SJCRH30 (cell line): Measurements from ENCODE around the gene ZNF14. TPM values are rescaled to one million over a fixed set of nuclear protein-coding genes. Genes with fewer than 3 reads are reported as not detected.
A peak's percentile ranks its signal among the peaks of the same experiment; 100 is the strongest.
"Not testable (repeated sequence)": the region's sequence is repeated elsewhere in the genome, so short reads cannot be mapped to it uniquely, and the experiment has no call there.

ENCODE experiments used
- DNase-seq, 2 experiments: peaks; one replicate each; pipeline ENCODE4 v3.0.0-alpha.2; 2015 to 2020
- H3K27ac ChIP-seq: fragments of 250-450 bp; sonication (Bioruptor Pico); 2 replicates; pipeline ENCODE4 v1.5.1; 2020; ENCODE audit warnings: mild to moderate bottlenecking, moderate library complexity
- H3K27me3 ChIP-seq: fragments of 250-450 bp; sonication (Bioruptor Pico); 2 replicates; pipeline ENCODE4 v1.5.1; 2020; ENCODE audit warnings: mild to moderate bottlenecking, moderate library complexity
- H3K36me3 ChIP-seq: fragments of 250-450 bp; sonication (Bioruptor Pico); 2 replicates; pipeline ENCODE4 v1.5.1; 2020; ENCODE audit warnings: mild to moderate bottlenecking, moderate library complexity
- H3K4me1 ChIP-seq: fragments of 250-450 bp; sonication (Bioruptor Pico); 2 replicates; pipeline ENCODE4 v1.5.1; 2020; ENCODE audit warnings: mild to moderate bottlenecking, moderate library complexity
- H3K4me3 ChIP-seq: fragments of 250-450 bp; sonication (Bioruptor Pico); 2 replicates; pipeline ENCODE4 v1.5.1; 2020; ENCODE audit warnings: mild to moderate bottlenecking, moderate library complexity
- H3K9me3 ChIP-seq: fragments of 250-450 bp; sonication (Bioruptor Pico); replicated peaks from 2 replicates; pipeline ENCODE4 v1.5.1; 2020; ENCODE audit warnings: mild to moderate bottlenecking, moderate library complexity
- total RNA-seq: library from RNA; depleted of rRNA; stranded (reverse); fragments of >200 nt; shearing (Covaris generic); gene quantifications from 2 replicates; pipeline ENCODE4 v1.2.3, GENCODE V29; 2014

The ZNF14 gene
- total RNA-seq, 1 experiment from 2014 or later, result 7.8 TPM

DNA sequence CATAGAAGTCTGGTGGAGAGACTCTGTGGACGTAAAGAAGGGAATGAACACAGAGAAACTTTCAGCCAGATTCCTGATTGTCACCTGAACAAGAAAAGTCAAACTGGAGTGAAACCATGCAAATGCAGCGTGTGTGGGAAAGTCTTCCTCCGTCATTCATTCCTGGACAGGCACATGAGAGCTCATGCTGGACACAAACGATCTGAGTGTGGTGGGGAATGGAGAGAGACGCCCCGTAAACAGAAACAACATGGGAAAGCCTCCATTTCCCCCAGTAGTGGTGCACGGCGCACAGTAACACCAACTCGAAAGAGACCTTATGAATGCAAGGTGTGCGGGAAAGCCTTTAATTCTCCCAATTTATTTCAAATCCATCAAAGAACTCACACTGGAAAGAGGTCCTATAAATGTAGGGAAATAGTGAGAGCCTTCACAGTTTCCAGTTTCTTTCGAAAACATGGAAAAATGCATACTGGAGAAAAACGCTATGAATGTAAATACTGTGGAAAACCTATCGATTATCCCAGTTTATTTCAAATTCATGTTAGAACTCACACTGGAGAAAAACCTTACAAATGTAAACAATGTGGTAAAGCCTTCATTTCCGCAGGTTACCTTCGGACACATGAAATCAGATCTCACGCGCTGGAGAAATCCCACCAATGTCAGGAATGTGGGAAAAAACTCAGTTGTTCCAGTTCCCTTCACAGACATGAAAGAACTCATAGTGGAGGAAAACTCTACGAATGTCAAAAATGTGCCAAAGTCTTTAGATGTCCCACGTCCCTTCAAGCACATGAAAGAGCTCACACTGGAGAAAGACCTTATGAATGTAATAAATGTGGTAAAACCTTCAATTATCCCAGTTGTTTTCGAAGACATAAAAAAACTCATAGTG, 53.5 kb downstream of the ZNF14 start:
- DNase-seq, result no peak
- Histone ChIP-seq H3K27ac (no peak overlapping the region), H3K36me3 (peaks cover 55% of the 10 kb centered on the region), H3K9me3 (peaks cover 15% of the 10 kb centered on the region), H3K27me3 (no peaks in the 10 kb centered on the region), H3K4me3 (no peak overlapping the region), H3K4me1 (no peaks in the 10 kb centered on the region)

DNA sequence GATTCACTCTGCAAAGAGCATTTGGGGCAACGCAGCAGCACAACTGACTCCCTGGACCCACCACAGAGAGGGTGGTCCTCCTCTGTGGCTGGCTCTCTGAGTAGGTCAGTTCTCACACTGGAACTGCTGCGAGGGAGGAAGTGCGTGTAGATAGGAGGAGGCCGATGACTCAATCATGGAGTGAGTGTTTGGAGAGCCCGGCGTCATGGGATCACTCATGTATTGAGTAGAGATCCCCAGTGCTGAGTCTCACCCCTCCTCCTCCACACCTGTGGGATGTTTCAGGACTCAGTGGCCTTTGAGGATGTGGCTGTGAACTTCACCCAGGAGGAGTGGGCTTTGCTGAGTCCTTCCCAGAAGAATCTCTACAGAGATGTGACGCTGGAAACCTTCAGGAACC, 55.3 kb downstream of the ZNF14 start:
- no peak overlapping the region for H3K4me3 ChIP-seq
- H3K36me3 ChIP-seq, result peaks cover 63% of the 10 kb centered on the region
- no peaks in the 10 kb centered on the region for H3K27me3 ChIP-seq
- peaks cover 15% of the 10 kb centered on the region for H3K9me3 ChIP-seq
- H3K4me1 ChIP-seq, result no peaks in the 10 kb centered on the region
- H3K27ac ChIP-seq, result no peak overlapping the region
- DNase-seq, result no peak

DNA sequence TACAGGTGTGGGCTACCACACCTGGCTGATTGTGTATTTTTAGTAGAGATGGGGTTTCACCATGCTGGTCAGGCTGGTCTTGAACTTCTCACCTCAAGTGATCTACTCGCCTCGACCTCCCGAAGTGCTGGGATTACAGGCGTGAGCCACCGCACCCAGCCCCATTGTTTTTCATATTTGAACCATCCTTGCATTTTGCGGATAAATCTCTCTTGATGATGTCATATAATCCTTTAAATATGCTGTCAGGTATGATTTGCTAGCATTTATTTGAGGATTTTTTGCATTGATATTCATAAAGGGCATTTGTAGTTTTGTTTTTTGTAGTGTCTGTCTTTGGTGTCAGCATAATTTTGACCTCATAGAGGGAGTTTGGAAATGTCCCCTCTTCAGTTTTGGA, 58.6 kb downstream of the ZNF14 start:
- peaks cover 3% of the 10 kb centered on the region; the same call in 1 of the 2 replicates for H3K4me1 ChIP-seq
- no peak for DNase-seq
- no peaks in the 10 kb centered on the region for H3K27me3 ChIP-seq
- H3K27ac ChIP-seq, result no peak overlapping the region
- no peak overlapping the region for H3K4me3 ChIP-seq
- H3K36me3 ChIP-seq, result peaks cover 45% of the 10 kb centered on the region
- peaks cover 9% of the 10 kb centered on the region for H3K9me3 ChIP-seq

DNA sequence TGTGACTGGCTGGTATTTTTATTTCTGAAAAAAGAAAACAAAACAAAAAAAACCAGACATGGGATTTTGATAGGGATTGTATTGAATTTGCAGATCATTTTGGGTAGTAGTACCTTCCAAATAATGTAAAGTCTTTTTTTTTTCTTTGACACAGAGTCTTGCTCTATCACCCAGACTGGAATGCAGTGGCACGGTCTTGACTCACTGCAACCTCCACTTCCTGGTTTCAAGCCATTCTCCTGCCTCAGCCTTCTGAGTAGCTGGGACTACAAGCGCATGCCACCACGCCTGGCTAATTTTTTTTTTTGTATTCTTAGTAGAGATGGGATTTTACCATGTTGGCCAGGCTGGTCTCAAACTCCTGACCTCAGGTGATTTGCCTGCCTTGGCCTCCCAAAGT, 60.1 kb downstream of the ZNF14 start:
- no peak overlapping the region for H3K27ac ChIP-seq
- H3K4me1 ChIP-seq, result peaks cover 3% of the 10 kb centered on the region; the same call in 1 of the 2 replicates
- DNase-seq, result no peak
- peaks cover 31% of the 10 kb centered on the region for H3K36me3 ChIP-seq
- H3K9me3 ChIP-seq, result peaks cover 6% of the 10 kb centered on the region
- no peak overlapping the region for H3K4me3 ChIP-seq
- no peaks in the 10 kb centered on the region for H3K27me3 ChIP-seq

DNA sequence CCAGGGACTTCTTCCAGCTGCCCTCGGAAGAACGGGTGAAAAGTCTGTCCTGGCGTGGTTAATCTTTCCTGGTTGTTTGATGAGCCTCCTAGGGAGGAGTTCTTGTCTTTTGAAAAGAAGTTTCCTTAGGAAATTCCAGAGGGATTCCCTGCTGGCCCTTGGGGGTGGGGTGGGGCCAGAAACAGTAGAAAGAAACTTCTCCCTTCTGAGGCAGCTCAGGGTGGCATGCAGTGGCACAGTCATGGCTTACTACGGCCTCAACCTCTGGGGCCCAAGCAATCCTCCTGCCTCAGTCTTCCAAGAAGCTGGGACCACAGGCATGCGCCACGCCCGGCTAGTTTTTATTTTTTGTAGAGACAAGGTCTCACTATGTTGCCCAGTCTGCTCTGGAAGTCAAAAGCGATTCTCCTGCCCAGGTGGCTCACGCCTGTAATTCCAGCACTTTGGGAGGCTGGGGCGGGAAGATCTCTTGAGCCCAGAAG, 62.8 kb downstream of the ZNF14 start:
- no peak for DNase-seq
- peaks cover 3% of the 10 kb centered on the region; the same call in 1 of the 2 replicates for H3K4me1 ChIP-seq
- no peak overlapping the region for H3K27ac ChIP-seq
- no peaks in the 10 kb centered on the region; the same call in 1 of the 2 replicates for H3K9me3 ChIP-seq
- peaks cover 9% of the 10 kb centered on the region for H3K36me3 ChIP-seq
- H3K27me3 ChIP-seq, result no peaks in the 10 kb centered on the region
- no peak overlapping the region for H3K4me3 ChIP-seq

DNA sequence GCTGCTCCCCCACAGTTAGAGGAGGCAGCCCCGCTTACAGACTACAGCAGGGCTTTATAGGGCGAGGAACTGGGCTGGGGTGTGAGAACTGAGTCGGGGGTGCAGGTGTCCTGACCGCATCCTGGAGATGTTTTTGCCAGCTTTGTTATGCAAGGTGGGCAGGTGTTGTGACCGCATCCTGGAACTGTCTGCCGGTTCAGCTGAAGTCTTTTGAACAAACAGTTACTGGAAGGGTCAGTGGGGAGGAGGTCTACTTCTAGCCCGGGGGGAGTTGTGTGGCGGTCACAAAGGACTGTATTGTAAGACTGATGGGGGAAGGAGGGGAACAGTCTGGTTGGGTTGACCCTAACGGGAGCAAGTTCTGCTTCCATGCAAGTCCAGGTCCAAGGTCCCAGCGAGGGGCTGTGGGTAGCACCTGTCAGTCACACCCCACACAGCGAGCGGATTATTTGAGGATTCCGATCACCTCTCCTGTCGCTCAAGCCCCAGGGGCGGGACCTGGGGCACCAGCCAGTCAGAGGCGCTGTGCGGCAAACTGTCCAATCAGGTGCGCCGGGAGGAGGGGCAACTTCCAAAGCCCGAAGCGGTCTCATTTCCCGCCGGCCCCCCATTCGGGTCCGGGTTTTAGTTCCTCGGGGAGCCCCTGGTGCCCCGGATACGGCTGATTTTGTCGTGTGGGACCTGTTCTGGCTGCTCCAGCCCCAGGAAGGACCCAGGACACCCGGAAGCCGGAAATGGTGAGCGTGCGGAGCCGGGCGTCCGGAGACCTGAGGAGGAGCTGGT, 64.5 kb downstream of the ZNF14 start, which contains the start of gene ZNF101:
TSS of gene ZNF101 (plus strand) at position 610 of the 783 bp plus-strand sequence. CDS start at position 735, 125 bp downstream.
- peak; percentile 96 to 97 for DNase-seq
- Histone ChIP-seq H3K36me3 (no peaks in the 10 kb centered on the region; the same call in 1 of the 2 replicates), H3K4me1 (peaks cover 3% of the 10 kb centered on the region; the same call in 1 of the 2 replicates), H3K9me3 (no peaks in the 10 kb centered on the region; the same call in 1 of the 2 replicates), H3K4me3 (peak within 1 kb of the TSS; percentile 79), H3K27ac (peak within 1 kb of the TSS; percentile 71), H3K27me3 (no peaks in the 10 kb centered on the region)

DNA sequence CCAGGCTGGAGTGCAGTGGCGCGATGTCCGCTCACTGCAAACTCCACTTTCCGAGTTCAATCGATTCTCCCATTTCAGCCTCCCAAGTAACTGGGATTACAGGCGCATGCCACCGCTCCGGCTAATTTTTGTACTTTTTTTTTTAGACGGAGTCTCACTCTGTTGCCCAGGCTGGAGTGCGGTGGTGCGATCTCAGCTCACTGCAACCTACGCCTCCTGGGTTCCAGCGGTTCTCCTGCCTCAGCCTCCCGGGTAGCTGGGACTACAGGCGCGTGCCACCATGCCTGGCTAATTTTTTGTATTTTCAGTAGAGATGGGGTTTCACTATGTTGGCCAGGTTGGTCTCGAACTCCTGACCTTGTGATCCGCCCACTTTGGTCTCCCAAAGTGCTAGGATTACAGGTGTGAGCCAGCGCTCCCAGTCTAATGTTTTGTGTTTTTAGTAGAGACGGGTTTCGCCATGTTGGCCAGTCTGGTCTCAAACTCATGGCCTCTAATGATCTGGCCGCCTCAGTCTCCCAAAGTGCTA, 67.4 kb downstream of the ZNF14 start:
- H3K4me1 ChIP-seq, H3K9me3 ChIP-seq, H3K27ac ChIP-seq, H3K36me3 ChIP-seq, H3K27me3 ChIP-seq, DNase-seq, H3K4me3 ChIP-seq: not testable (repeated sequence)

DNA sequence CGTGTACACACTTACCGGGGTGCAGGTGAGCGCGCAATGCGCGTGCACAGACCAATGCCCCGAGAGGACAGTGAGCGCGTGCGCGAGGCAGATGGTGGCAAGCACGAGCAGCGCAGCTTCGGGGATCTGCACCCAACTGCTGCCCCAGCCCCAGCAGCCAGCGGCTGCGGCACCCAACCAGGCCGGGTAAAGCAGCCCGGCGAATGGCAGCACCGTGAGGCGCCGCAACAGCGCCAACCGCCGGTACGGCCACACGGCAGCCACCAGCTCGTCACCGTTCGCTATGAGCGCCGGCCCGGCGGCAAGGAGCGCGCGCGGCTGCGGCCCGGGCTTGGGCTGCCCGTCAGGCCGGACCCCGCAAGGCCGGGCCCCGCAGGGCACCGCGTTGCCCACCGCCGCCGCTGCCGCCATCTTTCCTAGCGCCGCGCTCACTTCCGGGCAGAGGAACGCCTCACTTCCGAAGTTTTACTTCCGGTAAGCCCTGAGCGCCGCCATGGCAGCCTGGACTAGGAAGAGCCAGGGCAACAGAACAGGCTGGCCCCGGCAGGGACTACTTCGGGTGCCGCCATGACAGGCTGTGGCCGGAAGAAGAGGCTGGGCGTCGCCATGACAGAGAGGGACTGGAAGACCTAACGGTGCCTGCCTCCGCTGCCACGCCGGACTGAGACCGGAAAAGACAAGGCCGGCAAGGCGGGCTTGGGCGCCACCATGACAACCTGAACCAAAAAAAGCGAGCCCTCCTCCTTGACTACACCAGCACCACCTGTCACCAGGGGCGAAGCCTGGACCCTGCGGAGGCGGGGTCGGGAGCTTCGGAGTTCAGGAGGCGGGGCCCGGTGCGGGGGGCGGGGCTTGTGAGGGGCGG, 69.4 kb downstream of the ZNF14 start, which contains the start of gene ATP13A1:
TSS of gene ATP13A1 (minus strand) at position 421 of the 865 bp plus-strand sequence. CDS start at position 411, 10 bp downstream.
- peak within 1 kb of the TSS; percentile 79 for H3K4me3 ChIP-seq
- no peaks in the 10 kb centered on the region for H3K27me3 ChIP-seq
- DNase-seq, result peak; percentile 97 to 98
- H3K4me1 ChIP-seq, result peaks cover 3% of the 10 kb centered on the region; the same call in 1 of the 2 replicates
- H3K36me3 ChIP-seq, result peaks cover 17% of the 10 kb centered on the region
- H3K9me3 ChIP-seq, result no peaks in the 10 kb centered on the region
- peak within 1 kb of the TSS; percentile 61 for H3K27ac ChIP-seq

DNA sequence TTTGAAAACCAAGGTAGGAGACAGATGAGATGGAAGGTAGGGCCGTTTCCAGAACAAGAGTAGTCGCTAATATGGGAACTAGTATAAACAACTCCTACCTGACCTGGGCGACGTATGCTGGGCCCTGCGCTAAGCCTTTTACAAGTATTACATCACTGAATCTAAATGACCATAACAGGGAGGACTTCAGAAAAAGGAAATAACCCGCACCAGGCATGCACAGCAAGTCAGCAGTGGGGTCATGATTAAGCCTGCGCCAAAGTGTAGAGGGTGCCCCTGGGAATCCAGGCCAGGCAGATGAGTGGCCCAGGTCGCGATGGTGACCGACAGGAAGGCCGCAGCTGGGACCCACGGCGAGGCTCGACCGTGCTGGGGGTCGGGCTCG, 70.0 kb downstream of the ZNF14 start:
- Histone ChIP-seq H3K36me3 (peaks cover 21% of the 10 kb centered on the region), H3K27ac (peak overlapping the region; percentile 61), H3K9me3 (no peaks in the 10 kb centered on the region), H3K27me3 (no peaks in the 10 kb centered on the region), H3K4me1 (peaks cover 3% of the 10 kb centered on the region; the same call in 1 of the 2 replicates), H3K4me3 (peak overlapping the region; percentile 79)
- no peak for DNase-seq

DNA sequence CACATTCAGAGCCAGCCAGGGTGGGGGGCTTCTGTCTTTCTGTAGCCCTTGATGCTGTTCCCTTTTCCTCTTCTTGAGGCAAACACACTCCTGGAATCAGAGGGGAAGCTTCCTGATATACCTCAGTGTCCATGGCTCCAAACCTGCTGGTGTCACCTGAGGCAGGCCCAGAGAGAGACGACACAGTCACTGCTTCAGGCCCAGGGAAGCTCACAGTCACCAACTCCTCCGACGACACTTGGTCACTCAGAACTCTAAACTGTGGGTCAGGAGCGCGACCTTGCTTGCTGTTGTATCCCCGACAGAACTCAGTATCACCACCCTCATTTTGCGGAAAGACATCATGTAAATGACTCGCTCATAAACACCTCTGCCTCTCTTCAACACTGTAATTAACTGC, 70.6 kb downstream of the ZNF14 start:
- Histone ChIP-seq H3K36me3 (peaks cover 26% of the 10 kb centered on the region), H3K27me3 (no peaks in the 10 kb centered on the region), H3K4me3 (peak overlapping the region; percentile 79), H3K4me1 (peaks cover 3% of the 10 kb centered on the region; the same call in 1 of the 2 replicates), H3K9me3 (no peaks in the 10 kb centered on the region), H3K27ac (peak overlapping the region; percentile 61)
- DNase-seq, result no peak

DNA sequence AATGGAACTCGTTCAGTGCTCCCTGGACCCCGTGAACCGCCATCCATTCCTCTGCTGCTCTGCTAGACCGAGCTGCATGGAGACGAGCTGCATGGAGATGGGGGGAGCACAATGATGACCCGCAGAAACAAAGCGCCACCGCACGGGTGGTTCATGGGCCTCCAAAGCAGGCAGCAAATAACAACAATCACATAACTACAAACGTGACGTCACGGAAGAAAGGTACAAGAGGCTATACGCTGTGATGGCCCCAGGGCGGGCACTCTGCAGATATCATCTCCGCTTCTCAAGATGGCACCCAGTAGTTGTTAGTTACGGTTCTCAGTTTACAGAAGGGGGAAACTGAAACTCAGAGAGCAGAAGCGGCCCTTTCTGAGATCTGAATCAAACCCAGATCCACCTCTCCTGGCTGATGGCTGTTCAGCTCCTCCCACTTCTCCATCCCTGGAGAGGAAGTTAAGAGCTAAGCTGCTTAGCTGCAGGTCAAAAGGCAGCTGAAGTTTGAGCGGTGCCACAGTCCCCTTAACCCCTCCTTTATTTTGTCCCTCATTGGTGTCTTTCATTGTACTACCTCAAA, 71.1 kb downstream of the ZNF14 start:
- DNase-seq, result peak; percentile 43 to 67
- peak overlapping the region; percentile 61 for H3K27ac ChIP-seq
- peaks cover 3% of the 10 kb centered on the region; the same call in 1 of the 2 replicates for H3K4me1 ChIP-seq
- H3K9me3 ChIP-seq, result no peaks in the 10 kb centered on the region
- H3K27me3 ChIP-seq, result no peaks in the 10 kb centered on the region
- peaks cover 31% of the 10 kb centered on the region for H3K36me3 ChIP-seq
- peak overlapping the region; percentile 79; the same call in 1 of the 2 replicates for H3K4me3 ChIP-seq

DNA sequence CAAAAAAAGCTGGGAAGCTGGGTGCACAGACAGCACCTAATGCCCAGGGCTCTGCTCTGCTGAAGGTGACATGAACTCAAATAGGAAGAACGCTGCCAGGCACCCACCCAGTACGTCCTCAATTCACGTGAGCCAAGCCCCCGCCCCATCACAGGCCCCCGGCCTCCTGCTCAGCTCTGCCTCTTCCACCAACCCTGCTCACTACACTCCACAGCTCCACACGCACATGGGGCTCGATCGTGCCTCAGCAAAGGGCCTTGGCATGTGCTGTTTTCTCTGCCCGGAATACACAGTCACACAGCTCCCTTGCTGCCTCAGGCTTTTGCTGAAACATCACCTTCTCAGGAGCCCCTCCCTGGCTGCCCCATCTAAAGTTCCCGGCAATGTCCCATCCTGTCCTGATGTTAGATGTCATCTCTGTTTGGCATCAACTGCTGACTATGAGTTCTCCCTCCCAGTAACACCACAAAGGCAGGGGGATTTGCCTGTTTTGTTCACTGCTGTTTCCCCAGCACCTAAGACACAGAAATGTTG, 71.7 kb downstream of the ZNF14 start:
- Histone ChIP-seq H3K27ac (peak overlapping the region; percentile 36), H3K4me1 (peaks cover 3% of the 10 kb centered on the region; the same call in 1 of the 2 replicates), H3K27me3 (no peaks in the 10 kb centered on the region), H3K4me3 (peak overlapping the region; percentile 79; the same call in 1 of the 2 replicates), H3K9me3 (no peaks in the 10 kb centered on the region), H3K36me3 (peaks cover 37% of the 10 kb centered on the region)
- DNase-seq, result no peak
